Measurements from ENCODE around the gene PLEKHM3.

DNA sequence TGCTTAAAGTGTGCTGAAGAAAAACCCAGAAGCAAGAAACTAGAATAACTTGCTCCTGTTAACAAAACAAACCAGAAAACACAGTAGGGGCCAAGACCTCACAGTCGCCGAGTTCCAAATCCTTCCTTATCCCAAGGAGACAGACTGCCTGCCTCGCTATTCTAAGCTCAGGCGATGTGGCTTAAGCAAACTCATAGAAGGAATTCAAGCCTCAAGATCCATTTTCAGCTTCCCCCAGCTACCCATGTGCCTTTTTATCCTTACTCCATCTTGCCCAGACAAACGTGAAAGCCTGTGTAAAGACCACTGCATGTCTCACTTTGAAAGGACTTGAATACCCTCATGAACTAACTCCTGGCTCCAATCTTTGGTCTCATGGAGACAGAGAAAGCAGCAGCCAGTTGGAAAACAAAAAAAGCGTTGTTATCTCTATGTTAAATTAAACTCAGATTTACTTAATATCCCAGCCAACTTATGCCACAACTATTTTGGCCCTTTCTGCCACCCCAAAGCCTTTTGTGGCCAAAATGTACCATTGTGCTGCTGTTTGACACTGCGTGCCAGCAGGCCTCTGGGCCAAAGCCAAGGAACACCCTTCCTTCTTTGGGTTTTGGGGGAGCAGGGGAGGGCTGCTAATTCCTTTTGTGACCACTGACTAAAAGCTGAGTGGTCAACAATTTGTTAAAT is 132.5 kb downstream of the PLEKHM3 start:
- TF ChIP-seq POLR2A (IDR thresholded peaks at IDR 0.05) (no peak), EP300 (IDR thresholded peaks at IDR 0.05) (no peak)
